Ectodermal cell (in vitro differentiated cells): Measurements from ENCODE around the gene PBX3.

ENCODE experiments used
- H3K27ac ChIP-seq: 2 replicates; pipeline ENCODE4 v1.7.0; 2013; ENCODE audit warnings: mild to moderate bottlenecking, low read depth, low read length; ENCODE audit not compliant: insufficient read depth, poor library complexity, severe bottlenecking
- H3K27me3 ChIP-seq: 2 replicates; pipeline ENCODE4 v1.7.0; 2013; ENCODE audit warnings: mild to moderate bottlenecking, low read length; ENCODE audit not compliant: insufficient read depth, control insufficient read depth, poor library complexity, severe bottlenecking
- H3K36me3 ChIP-seq: one replicate; pipeline ENCODE4 v1.7.0; 2013; ENCODE audit warnings: low read length; ENCODE audit not compliant: control insufficient read depth, insufficient read depth
- H3K4me1 ChIP-seq: one replicate; pipeline ENCODE4 v1.7.0; 2013; ENCODE audit warnings: low read length; ENCODE audit not compliant: control insufficient read depth, insufficient read depth
- H3K4me3 ChIP-seq: 2 replicates; pipeline ENCODE4 v1.7.0; 2013; ENCODE audit warnings: low read depth, low read length, control low read depth; ENCODE audit not compliant: insufficient read depth
- H3K9me3 ChIP-seq: 2 replicates; pipeline ENCODE4 v1.7.0; 2013; ENCODE audit warnings: mild to moderate bottlenecking, low read length, moderate library complexity; ENCODE audit not compliant: control insufficient read depth
- WGBS, 2 experiments: methylation state at CpG; one replicate each; pipeline ENCODE4 v1.1.7; 2013; ENCODE audit warnings: missing lambda C conversion rate in 2 of 2; 5-methylcytosine and 5-hydroxymethylcytosine counted together

PBX3 gene

DNA sequence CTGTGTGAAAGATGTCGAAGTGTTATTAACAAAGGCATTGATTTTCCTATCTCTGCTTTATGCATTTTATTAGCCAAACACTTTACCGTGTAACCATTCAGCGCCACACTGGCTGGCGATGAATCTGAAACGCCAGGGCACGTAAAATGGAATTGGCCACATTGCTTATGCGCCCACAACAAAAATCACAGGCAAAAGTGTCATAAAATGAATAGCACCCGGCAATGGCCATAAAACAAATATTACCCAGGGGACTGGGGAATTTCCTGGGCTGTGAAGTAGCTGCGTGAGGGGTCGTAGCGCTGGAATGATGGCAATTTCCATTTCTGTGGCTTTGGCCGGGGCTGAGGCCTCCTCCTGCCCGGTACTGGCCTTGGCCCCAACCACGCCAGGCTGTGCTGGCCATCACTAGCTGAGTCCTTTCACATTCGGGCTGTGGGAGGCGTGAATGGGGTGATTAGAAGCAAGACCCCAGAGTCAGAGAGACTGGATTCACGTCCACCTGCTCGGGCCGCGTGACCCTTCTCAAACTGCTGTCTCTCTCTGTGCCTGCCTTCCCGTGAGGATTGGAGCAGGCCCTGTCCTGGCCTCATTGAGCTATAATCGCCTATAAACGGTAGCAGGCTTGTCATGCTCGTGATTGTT lies 254.5 kb downstream of the PBX3 start:
- Histone ChIP-seq H3K4me3 (no peak overlapping the region), H3K9me3 (no peaks in the 10 kb centered on the region), H3K27me3 (no peaks in the 10 kb centered on the region), H3K36me3 (no peaks in the 10 kb centered on the region), H3K4me1 (peaks cover 3% of the 10 kb centered on the region), H3K27ac (no peak overlapping the region)
- WGBS, 2 experiments, result 91% methylated on average over 24 of the region's 24 CpGs

DNA sequence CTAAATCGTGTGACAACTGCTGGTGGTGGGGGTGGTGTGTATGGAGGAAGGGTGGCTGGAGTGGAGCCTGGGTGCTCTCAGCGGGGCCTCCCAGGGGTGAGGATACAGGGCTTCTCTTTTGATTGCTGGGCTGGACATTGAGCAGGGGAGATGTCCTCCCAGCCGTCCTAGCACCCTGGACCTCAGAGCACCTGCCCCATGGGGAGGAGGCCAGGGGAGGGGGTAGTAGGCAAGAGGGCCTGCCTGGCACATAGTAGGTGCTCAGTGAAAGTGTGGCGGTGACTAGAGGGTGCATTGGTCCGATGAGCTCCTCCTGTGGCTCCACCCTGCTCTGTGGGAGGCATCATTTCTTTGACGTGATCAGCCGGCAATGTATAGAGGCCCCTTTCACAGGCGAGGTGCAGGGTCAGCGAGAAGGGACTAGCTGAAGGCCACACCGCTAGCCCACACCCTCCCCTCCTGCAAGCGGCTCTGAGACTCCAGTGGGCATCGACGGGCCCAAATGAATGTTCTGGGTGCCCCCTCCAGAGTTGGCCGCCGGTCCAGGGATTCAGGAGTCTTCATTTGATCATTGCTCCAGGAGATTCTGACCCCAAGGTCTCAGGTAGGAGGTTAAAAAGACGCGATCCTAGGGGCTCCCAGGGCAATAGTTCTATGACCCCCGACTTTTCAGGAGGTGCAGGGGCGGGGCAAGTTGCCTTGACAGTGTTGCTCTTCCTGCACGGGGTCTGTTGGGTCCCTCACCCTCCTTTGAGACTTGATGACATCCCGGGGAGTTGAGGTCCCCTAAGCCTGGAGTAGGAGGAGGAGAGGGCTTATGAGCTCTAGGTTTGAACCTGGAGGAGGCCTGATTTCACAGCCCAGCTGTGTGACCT lies 255.5 kb downstream of the PBX3 start:
- no peak overlapping the region for H3K27ac ChIP-seq
- H3K9me3 ChIP-seq, result no peaks in the 10 kb centered on the region
- no peak overlapping the region for H3K4me3 ChIP-seq
- peaks cover 3% of the 10 kb centered on the region for H3K4me1 ChIP-seq
- no peaks in the 10 kb centered on the region for H3K36me3 ChIP-seq
- no peaks in the 10 kb centered on the region for H3K27me3 ChIP-seq
- 91 to 93% methylated on average over 21 of the region's 21 CpGs for WGBS, 2 experiments

GRCh38 chr9:126009047-126009446 lies 261.9 kb downstream of the PBX3 start:
- H3K9me3 ChIP-seq, result no peaks in the 10 kb centered on the region
- 93 to 94% methylated on average over 2 of the region's 2 CpGs for WGBS, 2 experiments

DNA sequence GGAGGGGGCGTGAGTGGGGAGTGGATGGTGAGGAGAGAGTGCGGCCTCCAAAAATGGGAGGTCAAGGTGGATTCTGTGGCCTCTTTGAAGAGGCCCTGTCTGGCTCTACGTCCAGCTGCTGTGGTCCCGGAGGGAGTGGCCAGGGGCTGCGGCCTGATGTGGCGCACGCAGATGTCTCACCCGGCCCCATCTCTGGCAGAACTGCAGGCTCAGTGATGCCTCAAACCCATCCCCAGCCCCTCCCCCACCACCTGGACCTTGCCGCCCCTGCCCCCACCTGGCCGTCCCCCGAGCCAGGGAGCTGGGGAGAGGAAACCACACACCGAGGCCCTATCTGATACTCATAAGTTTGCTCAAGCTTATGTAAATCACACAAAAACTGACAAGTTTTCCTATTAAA lies 267.6 kb downstream of the PBX3 start:
- Histone ChIP-seq H3K4me3 (no peak overlapping the region), H3K4me1 (no peaks in the 10 kb centered on the region), H3K9me3 (no peaks in the 10 kb centered on the region), H3K36me3 (no peaks in the 10 kb centered on the region), H3K27me3 (no peaks in the 10 kb centered on the region), H3K27ac (no peak overlapping the region)
- WGBS, 2 experiments, result 83 to 87% methylated on average over 11 to 12 of the region's 12 CpGs

More at GRCh38 chr9:126009047-126009446, 261.9 kb downstream of the PBX3 start:
- Histone ChIP-seq H3K27me3 (no peaks in the 10 kb centered on the region), H3K36me3 (no peaks in the 10 kb centered on the region), H3K4me3 (no peak overlapping the region), H3K27ac (no peak overlapping the region), H3K4me1 (no peaks in the 10 kb centered on the region)

GRCh38 chr9:126015424-126015823 lies 268.3 kb downstream of the PBX3 start:
- WGBS, 2 experiments, result 96% methylated on average over 17 of the region's 17 CpGs
- no peaks in the 10 kb centered on the region for H3K27me3 ChIP-seq
- no peak overlapping the region for H3K4me3 ChIP-seq
- H3K4me1 ChIP-seq, result no peaks in the 10 kb centered on the region
- H3K27ac ChIP-seq, result no peak overlapping the region
- no peaks in the 10 kb centered on the region for H3K9me3 ChIP-seq
- no peaks in the 10 kb centered on the region for H3K36me3 ChIP-seq

DNA sequence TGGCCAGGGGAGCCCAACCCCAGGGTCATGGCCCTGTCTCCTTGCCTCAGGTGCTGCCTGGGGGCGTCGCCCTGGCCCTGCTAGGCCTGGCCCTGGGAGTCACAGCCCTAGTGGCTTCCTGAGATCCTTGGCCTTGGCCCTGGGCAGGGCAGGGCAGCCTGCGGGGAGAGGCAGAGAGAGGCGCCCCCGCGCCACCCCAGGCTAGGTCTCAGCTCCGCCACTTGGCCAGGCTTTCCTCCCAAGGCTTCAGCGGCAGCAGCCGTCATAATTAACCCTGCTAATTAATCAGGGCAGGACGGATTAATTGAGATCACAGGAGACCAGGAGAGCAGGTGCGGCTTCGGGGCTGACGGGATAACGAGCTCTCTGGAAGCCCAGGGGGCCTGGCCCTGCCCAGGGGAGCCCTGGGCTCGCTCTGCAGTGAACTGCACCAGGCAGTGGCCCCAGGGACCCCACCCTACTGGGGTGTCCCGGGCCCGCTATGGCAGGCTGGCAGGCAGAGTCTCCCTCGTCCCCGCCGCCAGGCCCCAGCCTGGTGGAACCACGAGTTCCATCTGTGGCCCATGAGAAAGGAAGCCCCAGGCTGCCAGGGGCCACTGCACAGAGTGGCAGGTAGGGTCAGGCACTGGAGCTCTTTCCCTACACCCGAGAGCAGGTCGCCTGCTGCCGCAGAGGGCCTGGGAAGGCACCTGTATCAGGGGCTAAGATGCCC lies 269.6 kb downstream of the PBX3 start:
- no peak overlapping the region for H3K27ac ChIP-seq
- WGBS, 2 experiments, result 92% methylated on average over 24 of the region's 24 CpGs
- no peaks in the 10 kb centered on the region for H3K4me1 ChIP-seq
- H3K36me3 ChIP-seq, result no peaks in the 10 kb centered on the region
- H3K27me3 ChIP-seq, result no peaks in the 10 kb centered on the region
- no peaks in the 10 kb centered on the region for H3K9me3 ChIP-seq
- H3K4me3 ChIP-seq, result no peak overlapping the region
